Measurements from ENCODE around the gene IRF2BP1. TPM values are rescaled to one million over a fixed set of nuclear protein-coding genes. Genes with fewer than 3 reads are reported as not detected.

IRF2BP1 gene
- total RNA-seq, 1 experiment from 2014 or later: 24.7 TPM

GRCh38 chr19:45854167-45854778 lies 31.7 kb downstream of the IRF2BP1 start:
- Histone ChIP-seq H3K27ac (no peak overlapping the region), H3K4me3 (no peak overlapping the region), H3F3A (ENCODE audit: insufficient read depth, low read depth) (peaks cover 11% of the 10 kb centered on the region), H3K27me3 (ENCODE audit: insufficient read depth, low read depth) (no peaks in the 10 kb centered on the region), H3K36me3 (ENCODE audit: low read depth) (peaks cover 39% of the 10 kb centered on the region), H3K4me2 (no peak overlapping the region), H4K20me1 (ENCODE audit: insufficient read depth) (peaks cover 18% of the 10 kb centered on the region; the same call in 1 of the 2 replicates), H3K9me3 (ENCODE audit: insufficient read depth, low read depth) (no peaks in the 10 kb centered on the region), H3K9me2 (ENCODE audit: insufficient read depth) (no peaks in the 10 kb centered on the region), H2AFZ (no peak overlapping the region), H3K79me2 (ENCODE audit: low read depth) (peaks cover 28% of the 10 kb centered on the region), H3K4me1 (replicated peaks; ENCODE audit: insufficient read depth) (no peaks in the 10 kb centered on the region)
- no TSS peak for BruUV-seq (replicated peaks)
- POLR2A ChIA-PET (ENCODE audit: unreplicated experiment): interaction anchor here (0.6 kb wide), 1 partner anchor 124 kb away, joined by 4 read pairs; no protein-coding TSS in a partner anchor
- DNase-seq: peak in 1 of 2 experiments; percentile 10
- intact Hi-C loops (cut with micrococcal nuclease; ENCODE audit: unreplicated experiment): no loop called here
- CTCF ChIA-PET: no interaction called here
- TF ChIP-seq EZH2 (IDR thresholded peaks at IDR 0.05; ENCODE audit: low read depth): no peak
- TF ChIP-seq, protein P1, sequence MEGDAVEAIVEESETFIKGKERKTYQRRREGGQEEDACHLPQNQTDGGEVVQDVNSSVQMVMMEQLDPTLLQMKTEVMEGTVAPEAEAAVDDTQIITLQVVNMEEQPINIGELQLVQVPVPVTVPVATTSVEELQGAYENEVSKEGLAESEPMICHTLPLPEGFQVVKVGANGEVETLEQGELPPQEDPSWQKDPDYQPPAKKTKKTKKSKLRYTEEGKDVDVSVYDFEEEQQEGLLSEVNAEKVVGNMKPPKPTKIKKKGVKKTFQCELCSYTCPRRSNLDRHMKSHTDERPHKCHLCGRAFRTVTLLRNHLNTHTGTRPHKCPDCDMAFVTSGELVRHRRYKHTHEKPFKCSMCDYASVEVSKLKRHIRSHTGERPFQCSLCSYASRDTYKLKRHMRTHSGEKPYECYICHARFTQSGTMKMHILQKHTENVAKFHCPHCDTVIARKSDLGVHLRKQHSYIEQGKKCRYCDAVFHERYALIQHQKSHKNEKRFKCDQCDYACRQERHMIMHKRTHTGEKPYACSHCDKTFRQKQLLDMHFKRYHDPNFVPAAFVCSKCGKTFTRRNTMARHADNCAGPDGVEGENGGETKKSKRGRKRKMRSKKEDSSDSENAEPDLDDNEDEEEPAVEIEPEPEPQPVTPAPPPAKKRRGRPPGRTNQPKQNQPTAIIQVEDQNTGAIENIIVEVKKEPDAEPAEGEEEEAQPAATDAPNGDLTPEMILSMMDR (conservative IDR thresholded peaks at IDR 0.05): no peak

GRCh38 chr19:45852983-45853382 lies 33.0 kb downstream of the IRF2BP1 start:
- Histone ChIP-seq H3K4me2 (no peak overlapping the region), H3K4me1 (replicated peaks; ENCODE audit: insufficient read depth) (no peaks in the 10 kb centered on the region), H3K79me2 (ENCODE audit: low read depth) (peaks cover 16% of the 10 kb centered on the region; the same call in 1 of the 2 replicates), H3K4me3 (no peak overlapping the region), H3K36me3 (ENCODE audit: low read depth) (peaks cover 45% of the 10 kb centered on the region), H3K9me2 (ENCODE audit: insufficient read depth) (no peaks in the 10 kb centered on the region), H4K20me1 (ENCODE audit: insufficient read depth) (0 out of 2 replicates have a peak, but pooled peaks cover 21% of the 10 kb centered on the region), H3K9me3 (ENCODE audit: insufficient read depth, low read depth) (no peaks in the 10 kb centered on the region), H3K27me3 (ENCODE audit: insufficient read depth, low read depth) (no peaks in the 10 kb centered on the region), H3K27ac (no peak overlapping the region), H3F3A (ENCODE audit: insufficient read depth, low read depth) (peaks cover 19% of the 10 kb centered on the region), H2AFZ (no peak overlapping the region)
- intact Hi-C loops (cut with micrococcal nuclease; ENCODE audit: unreplicated experiment): no loop called here
- ChIA-PET CTCF (no interaction called here), POLR2A (ENCODE audit: unreplicated experiment) (interaction anchor here (0.6 kb wide), 1 partner anchor 215 kb away, joined by 7 read pairs; no protein-coding TSS in a partner anchor)
- TF ChIP-seq EZH2 (IDR thresholded peaks at IDR 0.05; ENCODE audit: low read depth): no peak
- TF ChIP-seq, protein P1 (conservative IDR thresholded peaks at IDR 0.05): no peak
- no TSS peak for BruUV-seq (replicated peaks)
- peak; percentile 9 to 32 for DNase-seq

DNA sequence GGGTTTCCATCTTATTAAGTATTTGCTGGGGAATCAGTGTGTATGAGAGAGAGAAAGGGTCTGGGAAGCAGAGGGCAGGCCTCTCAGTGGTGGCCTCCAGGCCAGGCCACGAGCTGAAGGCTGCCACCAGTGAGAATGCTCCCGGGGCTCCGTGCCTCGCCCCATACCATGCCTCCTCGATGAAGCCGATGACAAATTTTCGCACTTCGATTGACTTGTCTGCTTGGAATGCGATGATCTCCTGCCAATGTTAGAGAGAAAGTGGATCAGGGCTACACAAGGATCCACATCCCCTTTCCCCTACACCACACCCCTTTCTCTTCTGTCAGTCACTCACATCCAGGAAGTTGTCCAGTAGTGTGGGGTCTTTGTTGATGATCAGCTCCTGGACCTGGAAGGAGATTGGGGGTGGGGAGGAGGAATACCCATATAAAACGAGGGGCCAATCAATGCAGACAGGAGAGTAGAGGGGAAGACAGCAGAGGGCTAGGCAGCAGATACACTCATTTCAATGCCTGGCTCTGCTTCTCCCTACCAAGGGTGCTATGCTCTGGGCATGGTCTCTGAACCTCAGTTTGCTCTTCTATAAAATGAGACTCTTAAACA lies 33.7 kb downstream of the IRF2BP1 start:
- Histone ChIP-seq H3K4me2 (no peak overlapping the region), H3K9me3 (ENCODE audit: insufficient read depth, low read depth) (no peaks in the 10 kb centered on the region), H4K20me1 (ENCODE audit: insufficient read depth) (0 out of 2 replicates have a peak, but pooled peaks cover 21% of the 10 kb centered on the region), H3K9me2 (ENCODE audit: insufficient read depth) (no peaks in the 10 kb centered on the region), H3K4me3 (no peak overlapping the region), H3K27ac (no peak overlapping the region), H3K79me2 (ENCODE audit: low read depth) (peaks cover 15% of the 10 kb centered on the region; the same call in 1 of the 2 replicates), H2AFZ (no peak overlapping the region), H3K36me3 (ENCODE audit: low read depth) (peaks cover 45% of the 10 kb centered on the region), H3F3A (ENCODE audit: insufficient read depth, low read depth) (peaks cover 19% of the 10 kb centered on the region), H3K4me1 (replicated peaks; ENCODE audit: insufficient read depth) (no peaks in the 10 kb centered on the region), H3K27me3 (ENCODE audit: insufficient read depth, low read depth) (no peaks in the 10 kb centered on the region)
- DNase-seq: peak in 1 of 2 experiments; percentile 19
- TF ChIP-seq, protein P1 (conservative IDR thresholded peaks at IDR 0.05): no peak
- TF ChIP-seq EZH2 (IDR thresholded peaks at IDR 0.05; ENCODE audit: low read depth): no peak
- no TSS peak for BruUV-seq (replicated peaks)
- POLR2A ChIA-PET (ENCODE audit: unreplicated experiment): interaction anchor here (0.7 kb wide), 1 partner anchor 27 kb away, joined by 4 read pairs; no protein-coding TSS in a partner anchor
- intact Hi-C loops (cut with micrococcal nuclease; ENCODE audit: unreplicated experiment): no loop called here
- CTCF ChIA-PET: no interaction called here

All from PC-9 (cell line).